PFSK-1 (cell line): ENCODE measurements around the gene AGBL5.

Source experiments
- FOXP2 ChIP-seq: optimal IDR thresholded peaks from 2 replicates; pipeline ENCODE3; 2011; ENCODE audit warnings: borderline replicate concordance, control low read depth, inconsistent platforms; ENCODE audit not compliant: insufficient read depth; ENCODE audit errors: extremely low read length, extremely low read depth
- POLR2AphosphoS5 ChIP-seq: IDR thresholded peaks from 2 replicates; pipeline ENCODE4 v1.6.1; 2012; ENCODE audit warnings: low read depth, mild to moderate bottlenecking, control low read depth, low read length, moderate library complexity
- SIN3A ChIP-seq: IDR thresholded peaks from 2 replicates; pipeline ENCODE4 v1.6.1; 2012; ENCODE audit warnings: mild to moderate bottlenecking, low read length, moderate library complexity, borderline replicate concordance; ENCODE audit not compliant: insufficient read depth
- TAF1 ChIP-seq: IDR thresholded peaks from 2 replicates; pipeline ENCODE4 v1.6.1; 2012; ENCODE audit warnings: low read length, control low read depth, borderline replicate concordance; ENCODE audit not compliant: insufficient read depth
- TF ChIP-seq, protein P1 (sequence below), 2 experiments: IDR thresholded peaks; 2 replicates each; pipeline versions ENCODE4 v1.6.1 to v1.8.0; 2011 to 2012; ENCODE audit warnings: low read depth in 2 of 2, low read length in 2 of 2, control low read depth in 1 of 2, inconsistent platforms in 1 of 2, mild to moderate bottlenecking in 1 of 2, moderate library complexity in 1 of 2; ENCODE audit not compliant: insufficient read depth in 1 of 2

AGBL5 gene

DNA sequence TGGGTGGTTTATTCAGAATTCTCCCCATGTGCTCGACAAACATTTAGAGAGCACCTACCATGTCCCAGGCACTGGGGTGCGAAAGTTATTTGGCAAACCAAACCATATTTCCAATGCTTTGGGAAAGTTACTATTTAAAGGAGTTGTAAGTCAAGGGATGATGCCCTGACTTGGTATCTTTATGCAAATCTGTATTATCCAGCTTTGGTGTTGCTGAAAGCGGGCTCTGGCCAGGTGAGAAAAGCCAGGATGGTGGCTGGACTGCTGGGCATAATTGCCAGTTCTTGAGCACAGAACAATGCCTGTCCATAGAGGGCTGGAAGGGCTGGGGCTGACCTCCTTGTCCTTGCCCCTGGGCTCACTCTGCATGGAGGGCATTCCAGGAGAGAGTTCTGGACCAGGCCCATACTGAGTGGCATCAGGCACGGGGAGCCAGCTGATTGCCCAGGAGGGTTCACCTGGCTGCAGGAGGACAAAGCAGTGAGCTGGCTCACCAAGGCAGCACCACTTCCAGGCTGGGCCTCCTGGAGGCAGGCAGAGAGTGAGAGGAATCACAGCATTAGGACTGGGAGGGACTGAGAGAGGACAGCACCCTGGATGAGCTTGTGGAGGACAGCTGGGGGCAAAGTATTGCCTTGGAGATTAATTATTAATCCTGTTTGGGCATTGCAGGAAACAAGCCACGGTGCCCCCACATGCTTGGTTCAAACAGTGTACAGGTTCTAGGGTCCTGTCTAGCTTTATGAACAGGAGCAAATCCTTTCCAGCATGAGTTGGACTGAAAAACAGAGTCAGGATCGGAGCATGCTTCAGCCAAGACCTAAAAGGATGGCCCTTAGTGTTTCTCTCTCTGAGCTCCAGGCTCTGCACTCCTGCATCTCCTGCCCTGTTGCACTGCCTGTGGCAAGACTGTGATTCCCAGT, 42.2 kb downstream of the AGBL5 start:
- TF ChIP-seq SIN3A (no peak), POLR2AphosphoS5 (no peak), TAF1 (no peak), FOXP2 (no peak)
- TF ChIP-seq, protein P1, sequence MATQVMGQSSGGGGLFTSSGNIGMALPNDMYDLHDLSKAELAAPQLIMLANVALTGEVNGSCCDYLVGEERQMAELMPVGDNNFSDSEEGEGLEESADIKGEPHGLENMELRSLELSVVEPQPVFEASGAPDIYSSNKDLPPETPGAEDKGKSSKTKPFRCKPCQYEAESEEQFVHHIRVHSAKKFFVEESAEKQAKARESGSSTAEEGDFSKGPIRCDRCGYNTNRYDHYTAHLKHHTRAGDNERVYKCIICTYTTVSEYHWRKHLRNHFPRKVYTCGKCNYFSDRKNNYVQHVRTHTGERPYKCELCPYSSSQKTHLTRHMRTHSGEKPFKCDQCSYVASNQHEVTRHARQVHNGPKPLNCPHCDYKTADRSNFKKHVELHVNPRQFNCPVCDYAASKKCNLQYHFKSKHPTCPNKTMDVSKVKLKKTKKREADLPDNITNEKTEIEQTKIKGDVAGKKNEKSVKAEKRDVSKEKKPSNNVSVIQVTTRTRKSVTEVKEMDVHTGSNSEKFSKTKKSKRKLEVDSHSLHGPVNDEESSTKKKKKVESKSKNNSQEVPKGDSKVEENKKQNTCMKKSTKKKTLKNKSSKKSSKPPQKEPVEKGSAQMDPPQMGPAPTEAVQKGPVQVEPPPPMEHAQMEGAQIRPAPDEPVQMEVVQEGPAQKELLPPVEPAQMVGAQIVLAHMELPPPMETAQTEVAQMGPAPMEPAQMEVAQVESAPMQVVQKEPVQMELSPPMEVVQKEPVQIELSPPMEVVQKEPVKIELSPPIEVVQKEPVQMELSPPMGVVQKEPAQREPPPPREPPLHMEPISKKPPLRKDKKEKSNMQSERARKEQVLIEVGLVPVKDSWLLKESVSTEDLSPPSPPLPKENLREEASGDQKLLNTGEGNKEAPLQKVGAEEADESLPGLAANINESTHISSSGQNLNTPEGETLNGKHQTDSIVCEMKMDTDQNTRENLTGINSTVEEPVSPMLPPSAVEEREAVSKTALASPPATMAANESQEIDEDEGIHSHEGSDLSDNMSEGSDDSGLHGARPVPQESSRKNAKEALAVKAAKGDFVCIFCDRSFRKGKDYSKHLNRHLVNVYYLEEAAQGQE (IDR thresholded peaks at IDR 0.05; ENCODE audit: insufficient read depth in 1 of 2, low read depth in 2 of 2, low read length in 2 of 2): no peak

DNA sequence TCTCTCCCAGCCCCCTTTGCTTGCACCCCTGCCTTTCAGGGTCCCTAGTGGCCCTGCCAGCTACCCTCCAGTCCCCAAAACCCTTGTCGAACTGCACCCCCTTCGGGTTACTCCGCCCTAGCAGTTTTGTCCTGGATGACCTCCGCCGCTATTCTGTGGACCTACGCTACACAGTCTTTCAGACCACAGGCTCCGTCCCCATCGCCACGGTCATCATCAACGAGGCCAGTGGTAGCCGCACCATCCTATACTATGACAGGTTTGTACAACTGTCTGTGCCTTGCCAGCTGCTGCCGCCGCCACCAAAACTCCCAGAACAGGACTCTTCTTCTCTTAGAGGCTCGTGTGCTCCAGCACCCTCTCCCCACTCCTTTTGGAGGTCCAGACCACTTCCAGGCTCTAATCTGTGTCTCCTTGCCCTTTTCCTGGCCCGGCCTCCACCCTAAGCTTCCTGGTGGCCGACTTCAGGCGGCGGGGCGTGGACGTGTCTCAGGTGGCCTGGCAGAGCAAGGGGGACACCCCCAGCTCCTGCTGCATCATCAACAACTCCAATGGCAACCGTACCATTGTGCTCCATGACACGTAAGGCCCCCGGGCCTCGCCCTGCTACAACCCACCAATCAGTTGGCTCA, 43.0 kb downstream of the AGBL5 start:
- TF ChIP-seq POLR2AphosphoS5 (no peak), SIN3A (no peak), FOXP2 (no peak), TAF1 (no peak)
- TF ChIP-seq, protein P1 (IDR thresholded peaks at IDR 0.05; ENCODE audit: insufficient read depth in 1 of 2, low read depth in 2 of 2, low read length in 2 of 2): no peak

DNA sequence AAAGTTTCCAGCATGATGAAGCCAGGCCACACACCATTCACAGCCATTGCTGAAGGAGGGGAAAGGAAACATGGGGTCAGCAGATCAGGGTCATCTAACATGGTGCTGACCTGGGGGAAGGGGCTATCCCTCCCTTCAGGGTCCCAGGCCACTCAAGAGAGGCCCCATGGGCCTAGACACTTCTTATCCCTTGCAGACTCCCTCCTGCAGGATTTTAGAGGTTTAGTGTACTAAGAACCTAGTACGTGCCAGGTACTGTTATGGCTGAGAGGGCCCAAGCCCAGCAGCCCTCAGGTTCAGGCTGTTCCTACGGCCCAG, 43.9 kb downstream of the AGBL5 start:
- TF ChIP-seq POLR2AphosphoS5 (no peak), SIN3A (no peak), FOXP2 (no peak), TAF1 (no peak)

DNA sequence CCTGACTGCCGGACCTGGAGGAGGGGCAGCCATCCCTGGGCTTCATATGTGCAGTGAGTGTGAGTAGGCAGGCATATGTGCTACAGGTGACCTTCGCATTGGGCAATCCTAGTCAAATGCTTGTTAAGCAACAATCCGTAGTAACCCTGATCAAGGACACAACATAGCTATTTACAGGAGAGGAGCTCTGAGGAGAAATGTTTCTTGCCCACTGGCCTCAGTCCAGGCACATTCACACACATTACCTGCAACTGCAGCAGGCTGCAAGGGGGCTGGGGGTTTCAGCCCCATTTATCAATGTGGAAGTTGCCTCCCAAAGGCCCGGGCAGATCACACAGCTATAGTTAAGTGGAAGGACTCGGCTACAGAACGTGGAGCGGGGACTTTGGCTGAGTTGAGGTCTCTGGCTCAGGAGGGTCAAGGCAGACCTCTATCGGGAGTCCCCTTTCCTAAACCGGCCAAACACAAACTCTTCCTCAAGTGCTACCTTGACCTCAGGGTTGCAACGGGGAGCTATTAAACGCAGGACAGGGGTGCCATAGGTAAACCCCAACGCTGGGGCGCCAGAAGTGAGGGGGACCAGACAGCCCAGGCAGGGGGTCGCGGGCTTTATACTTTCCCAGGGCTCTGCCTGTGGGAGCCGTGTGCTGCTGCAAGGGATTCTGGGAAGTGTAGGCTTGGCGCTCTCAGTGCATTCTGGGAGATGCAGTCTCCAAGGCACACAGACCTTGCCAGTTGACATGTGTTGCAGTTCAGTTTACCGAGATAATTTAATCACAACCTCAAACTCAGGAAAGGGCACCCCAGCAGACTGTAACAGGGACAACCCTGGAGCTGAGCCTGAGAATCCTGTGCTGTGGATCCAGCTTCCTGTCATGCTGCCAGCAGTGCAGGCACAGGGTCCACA, 44.5 kb downstream of the AGBL5 start:
- TF ChIP-seq, protein P1 (IDR thresholded peaks at IDR 0.05; ENCODE audit: insufficient read depth in 1 of 2, low read depth in 2 of 2, low read length in 2 of 2): no peak
- TF ChIP-seq POLR2AphosphoS5: peak; percentile 72
- no peak for TF ChIP-seq TAF1
- TF ChIP-seq FOXP2: peak; percentile 9

DNA sequence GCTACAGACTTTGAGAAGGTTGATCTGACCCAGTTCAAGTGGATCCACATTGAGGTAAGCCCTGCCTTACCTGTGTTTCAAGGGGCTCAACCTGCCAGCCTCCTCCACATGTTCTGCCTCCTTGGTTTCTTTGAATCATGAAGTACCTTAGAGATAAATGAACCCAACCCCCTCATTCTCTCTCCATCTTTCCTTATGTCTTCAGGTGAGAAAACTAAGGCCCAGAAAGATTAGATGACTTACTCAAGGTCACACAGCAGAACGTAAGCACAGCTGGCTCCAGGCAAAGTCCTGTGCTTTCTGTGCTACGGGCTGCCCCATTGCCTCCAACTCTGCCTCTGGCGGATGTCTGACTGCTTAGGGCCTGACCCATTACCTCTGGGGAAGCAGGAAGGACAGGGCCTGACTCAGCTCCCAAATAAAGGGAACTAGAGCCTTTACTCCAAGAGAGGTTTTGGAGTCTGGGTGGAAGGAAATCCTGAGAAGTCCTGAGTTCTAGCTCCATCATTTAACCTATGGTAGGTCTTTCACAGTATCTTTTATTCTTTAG, 45.4 kb downstream of the AGBL5 start:
- TF ChIP-seq POLR2AphosphoS5 (no peak), TAF1 (no peak), FOXP2 (no peak), SIN3A (no peak)
- TF ChIP-seq, protein P1 (IDR thresholded peaks at IDR 0.05; ENCODE audit: insufficient read depth in 1 of 2, low read depth in 2 of 2, low read length in 2 of 2): no peak
